BJ (cell line): ENCODE measurements around the gene PRDM2. TPM values are rescaled to one million over a fixed set of nuclear protein-coding genes. Genes with fewer than 3 reads are reported as not detected.

ENCODE experiments used
- CTCF ChIA-PET: fragments of 350-600 bp; formaldehyde crosslinking; extraction: SDS; loops from one replicate; lab custom pipeline; 2021; ENCODE audit warnings: antibody characterized with exemption, inconsistent platforms; lab: Yijun Ruan, JAX
- POLR2A ChIA-PET: fragments of 300-600 bp; sonication (Branson Sonifier 250); formaldehyde crosslinking; extraction: SDS; loops from one replicate; lab custom pipeline; 2021; ENCODE audit warnings: antibody characterized with exemption; lab: Charles Lee
- DNase-seq: peaks from one replicate; pipeline ENCODE4 v3.0.0-alpha.2; 2011; ENCODE audit warnings: low read depth
- H3K27me3 ChIP-seq: 2 replicates; pipeline ENCODE4 v1.6.0; 2011; ENCODE audit warnings: low read length; ENCODE audit not compliant: control insufficient read depth, insufficient read depth
- H3K36me3 ChIP-seq: 2 replicates; pipeline ENCODE4 v1.5.1; 2011; ENCODE audit warnings: low read length; ENCODE audit not compliant: control insufficient read depth, insufficient read depth
- H3K4me3 ChIP-seq: 2 replicates; pipeline ENCODE4 v1.5.1; 2011; ENCODE audit warnings: low read depth, mild to moderate bottlenecking, control low read depth, low read length
- polyA plus RNA-seq: library from polyadenylated mRNA; depleted of rRNA; stranded (reverse); fragments of >200 nt; gene quantifications from 2 replicates; pipeline ENCODE4 v1.2.3, GENCODE V29; 2011; rRNA removed
- small RNA-seq: library from RNA; depleted of rRNA; stranded (forward); fragments of <200 nt; gene quantifications from one replicate; pipeline ENCODE3, GENCODE V24; 2012; ENCODE audit warnings: low replicate concordance, low read depth; ENCODE audit not compliant: insufficient read length
- TF ChIP-seq, protein P1 (sequence below): IDR thresholded peaks from 2 replicates; pipeline ENCODE4 v1.5.1; 2011; ENCODE audit warnings: low read depth, mild to moderate bottlenecking, control low read depth, inconsistent platforms, low read length, moderate library complexity; ENCODE audit not compliant: insufficient read depth

The PRDM2 gene
- polyA plus RNA-seq, 1 experiment = 9.6 TPM

DNA sequence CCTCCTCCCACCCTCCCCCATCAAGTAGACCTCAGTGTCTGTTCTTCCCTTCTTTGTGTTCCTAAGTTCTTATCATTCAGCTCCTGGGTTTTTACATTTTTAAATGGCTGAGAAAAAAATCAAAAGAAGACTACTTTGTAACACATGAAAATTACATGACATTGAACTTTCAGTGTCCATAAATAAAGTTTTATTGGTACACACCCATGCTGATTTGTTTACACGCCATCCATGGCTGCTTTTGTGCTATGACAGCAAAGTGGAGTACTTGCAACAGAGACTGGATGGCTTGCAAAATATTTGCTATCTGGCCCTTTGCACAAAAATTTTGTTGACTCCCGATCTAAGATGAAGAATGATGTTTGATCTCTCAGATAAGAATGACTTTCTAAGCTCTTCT lies 171.4 kb downstream of the PRDM2 start:
- no peaks in the 10 kb centered on the region for H3K36me3 ChIP-seq
- H3K4me3 ChIP-seq = no peak overlapping the region
- ChIA-PET CTCF (no interaction called here), POLR2A (no interaction called here)
- TF ChIP-seq, protein P1, sequence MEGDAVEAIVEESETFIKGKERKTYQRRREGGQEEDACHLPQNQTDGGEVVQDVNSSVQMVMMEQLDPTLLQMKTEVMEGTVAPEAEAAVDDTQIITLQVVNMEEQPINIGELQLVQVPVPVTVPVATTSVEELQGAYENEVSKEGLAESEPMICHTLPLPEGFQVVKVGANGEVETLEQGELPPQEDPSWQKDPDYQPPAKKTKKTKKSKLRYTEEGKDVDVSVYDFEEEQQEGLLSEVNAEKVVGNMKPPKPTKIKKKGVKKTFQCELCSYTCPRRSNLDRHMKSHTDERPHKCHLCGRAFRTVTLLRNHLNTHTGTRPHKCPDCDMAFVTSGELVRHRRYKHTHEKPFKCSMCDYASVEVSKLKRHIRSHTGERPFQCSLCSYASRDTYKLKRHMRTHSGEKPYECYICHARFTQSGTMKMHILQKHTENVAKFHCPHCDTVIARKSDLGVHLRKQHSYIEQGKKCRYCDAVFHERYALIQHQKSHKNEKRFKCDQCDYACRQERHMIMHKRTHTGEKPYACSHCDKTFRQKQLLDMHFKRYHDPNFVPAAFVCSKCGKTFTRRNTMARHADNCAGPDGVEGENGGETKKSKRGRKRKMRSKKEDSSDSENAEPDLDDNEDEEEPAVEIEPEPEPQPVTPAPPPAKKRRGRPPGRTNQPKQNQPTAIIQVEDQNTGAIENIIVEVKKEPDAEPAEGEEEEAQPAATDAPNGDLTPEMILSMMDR = no peak
- no peak for DNase-seq
- H3K27me3 ChIP-seq = no peaks in the 10 kb centered on the region

DNA sequence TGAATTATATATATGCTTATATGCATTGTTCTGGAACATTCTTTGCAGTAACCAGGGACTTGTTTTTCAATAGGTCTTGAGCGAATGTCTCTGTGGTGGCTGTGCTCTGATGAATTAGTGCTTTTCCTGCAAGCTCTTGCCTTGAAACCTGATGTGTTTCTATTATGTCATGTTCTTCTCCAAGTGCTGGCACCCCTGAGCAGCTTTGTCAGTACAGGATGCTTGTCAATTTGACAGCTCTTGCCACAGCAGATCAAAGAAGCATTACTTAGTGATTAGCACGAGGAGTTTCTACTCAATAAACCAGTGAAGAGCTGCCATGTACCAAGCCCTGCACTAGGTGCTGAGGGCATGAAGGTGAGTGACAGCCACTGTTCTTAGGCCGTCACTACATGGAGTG lies 171.9 kb downstream of the PRDM2 start:
- no peak overlapping the region for H3K4me3 ChIP-seq
- DNase-seq = no peak
- no peaks in the 10 kb centered on the region for H3K36me3 ChIP-seq
- TF ChIP-seq, protein P1 = no peak
- H3K27me3 ChIP-seq = no peaks in the 10 kb centered on the region
- ChIA-PET POLR2A (no interaction called here), CTCF (no interaction called here)

DNA sequence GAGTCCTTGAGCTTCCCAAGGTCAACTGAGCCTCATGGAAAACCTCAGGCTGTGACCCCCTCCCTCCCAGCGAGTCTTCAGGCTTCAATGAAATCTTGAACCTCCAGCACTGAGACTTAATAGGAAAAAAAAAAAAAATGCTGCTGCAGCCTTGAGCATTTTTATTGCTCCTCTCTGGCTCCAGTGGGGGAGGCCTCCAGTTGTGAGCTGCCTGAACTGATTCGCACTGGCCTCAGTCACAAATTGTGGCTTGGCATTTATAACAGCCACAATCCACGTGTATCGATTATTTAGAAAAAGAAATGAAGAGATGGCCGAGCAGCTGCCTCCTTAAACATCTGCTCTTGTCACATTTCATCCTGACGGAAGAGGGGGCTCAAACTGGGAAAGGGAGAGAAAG lies 173.0 kb downstream of the PRDM2 start:
- no peak overlapping the region for H3K4me3 ChIP-seq
- H3K27me3 ChIP-seq = no peaks in the 10 kb centered on the region
- POLR2A ChIA-PET = no interaction called here
- CTCF ChIA-PET = no interaction called here
- DNase-seq = no peak
- TF ChIP-seq, protein P1 = no peak
- H3K36me3 ChIP-seq = no peaks in the 10 kb centered on the region

Small RNA genes within 50 kb of the gene (small RNA-seq; reads per million reads assigned to genes)
- gene RF00564 = not detected

Other genes starting within 250 kb of the PRDM2 start
- not detected in 2 replicates for gene LRRC38, start 186.2 kb upstream of the PRDM2 start, polyA plus RNA-seq
- gene PDPN, start 116.4 kb upstream of the PRDM2 start, polyA plus RNA-seq = 0.18 and 0.33 TPM in 2 replicates